Activated CD8-positive, alpha-beta memory T cell treated with anti-CD3 and anti-CD28 coated beads, Interleukin-2, amount 50 U/mL, for 1 hour (primary cell): ENCODE data around the gene DNAH17.

Source experiments
- DNase-seq: peaks from one replicate; pipeline ENCODE4 v3.0.0-alpha.2; 2020; ENCODE audit errors: extremely low read depth

DNAH17 gene

GRCh38 chr17:78544881-78545755, 32.1 kb downstream of the DNAH17 start:
- no peak for DNase-seq

DNA sequence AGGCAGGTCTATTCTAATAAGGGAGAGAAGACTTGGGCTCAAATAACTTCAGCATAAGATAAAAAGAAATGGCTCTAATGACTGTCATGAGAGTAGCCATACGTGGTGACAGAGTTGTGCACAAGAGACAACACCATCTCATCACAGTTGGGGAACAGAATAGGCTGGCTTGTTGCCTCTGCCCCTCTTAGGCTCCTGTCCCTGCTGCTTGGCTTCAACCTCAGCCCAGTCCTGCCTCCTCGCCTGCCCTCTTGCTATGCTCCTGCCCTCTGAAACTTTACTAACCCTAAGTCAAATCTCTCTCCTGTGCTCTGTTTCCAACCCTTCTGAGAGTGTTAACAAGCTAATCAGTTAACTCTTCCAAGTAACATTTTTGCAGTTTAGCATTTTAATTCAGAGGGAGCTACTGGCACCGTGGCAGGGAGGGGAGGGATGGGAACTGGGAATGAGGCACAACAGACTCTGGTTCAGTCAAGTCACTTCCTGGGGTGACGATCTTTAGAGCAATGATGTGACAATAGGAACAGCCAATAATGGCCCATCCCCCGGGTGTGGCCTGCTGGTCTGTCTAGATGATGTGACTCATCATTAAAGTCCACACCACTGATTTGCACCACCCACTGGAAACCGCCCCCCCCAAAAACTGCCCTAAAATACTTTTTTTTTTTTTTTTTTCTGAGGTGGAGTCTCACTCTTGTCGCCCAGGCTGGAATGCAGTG, 35.5 kb downstream of the DNAH17 start:
- DNase-seq: no peak

- DNase-seq: no peak
Observed at GRCh38 chr17:78539781-78540180, 37.4 kb downstream of the DNAH17 start.

DNA sequence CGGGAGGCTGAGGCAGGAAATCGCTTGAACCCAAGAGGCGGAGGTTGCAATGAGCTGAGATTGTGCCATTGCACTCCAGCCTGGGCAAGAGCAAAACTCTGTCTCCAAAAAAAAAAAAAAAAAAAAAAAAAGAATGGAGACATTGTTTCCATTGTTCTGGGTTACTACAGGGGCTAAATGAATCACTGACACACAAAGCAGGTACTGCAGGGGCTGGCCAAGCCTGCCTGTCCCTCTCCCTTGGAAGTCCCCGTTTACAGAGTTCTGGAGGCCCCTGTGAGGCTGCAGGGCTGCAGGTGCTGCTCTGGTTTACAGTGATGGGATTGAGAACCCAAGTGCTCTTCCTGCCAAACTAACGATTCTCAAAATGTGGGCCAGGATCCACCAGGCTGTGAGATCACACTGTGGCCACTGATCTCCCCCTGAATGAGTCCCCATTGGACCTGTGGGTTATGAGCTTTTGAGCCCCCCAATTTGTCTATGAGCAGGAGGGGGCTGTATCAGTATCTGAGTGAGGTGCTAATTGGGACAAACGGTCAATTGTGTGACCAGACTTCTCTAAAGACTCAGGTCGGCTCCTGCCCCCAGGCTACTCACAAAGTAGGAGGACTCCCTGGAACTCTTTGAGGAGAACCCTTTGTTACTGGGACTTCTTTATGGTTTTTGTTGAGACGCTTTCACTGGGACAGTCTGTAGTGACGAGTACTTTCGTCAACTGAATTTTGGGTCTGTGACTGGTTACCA, 39.0 kb downstream of the DNAH17 start:
- DNase-seq: no peak

- DNase-seq: no peak
Observed at GRCh38 chr17:78537217-78537860, 39.9 kb downstream of the DNAH17 start.

DNA sequence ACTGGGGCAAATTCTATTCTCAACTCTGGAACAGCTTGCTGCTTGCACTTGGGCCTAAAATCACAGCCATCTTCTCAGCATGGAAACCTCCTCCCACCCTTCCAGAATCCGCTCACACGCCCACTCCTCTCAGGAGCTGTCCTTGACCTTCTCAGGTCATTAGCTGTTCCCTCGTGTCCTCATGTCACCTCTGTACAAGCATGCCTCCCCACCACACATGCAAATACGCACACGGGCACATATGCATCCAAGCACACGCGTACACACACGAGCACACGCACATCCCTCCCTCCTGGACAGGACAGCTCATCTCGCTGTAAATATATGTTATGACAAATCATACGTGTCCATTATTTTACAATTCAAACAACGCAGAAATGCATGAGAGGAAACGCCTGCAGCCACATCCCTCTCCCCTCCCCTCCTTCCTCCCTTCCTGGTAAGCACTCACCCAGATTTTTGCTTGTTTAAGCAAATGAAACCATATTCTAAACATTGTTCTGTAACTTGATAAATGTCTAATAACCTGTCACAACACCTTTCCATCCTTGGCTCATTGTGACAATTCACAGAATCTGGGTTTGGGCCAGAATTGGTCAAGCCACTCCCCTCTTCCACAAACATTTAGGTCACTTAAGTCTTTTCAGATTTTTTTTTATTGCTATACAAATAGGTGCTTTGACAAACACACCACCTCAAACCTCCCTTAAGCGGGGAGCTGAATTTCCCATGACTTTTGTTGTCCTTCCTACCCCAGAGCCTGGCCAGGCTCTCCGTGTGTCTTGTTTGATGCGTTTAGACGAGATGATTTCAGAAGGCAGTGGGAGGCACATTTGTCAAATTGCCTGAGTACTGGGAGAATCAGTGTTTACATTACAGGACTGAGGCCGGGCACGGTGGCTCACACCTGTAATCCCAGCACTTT, 41.7 kb downstream of the DNAH17 start:
- no peak for DNase-seq

- DNase-seq: no peak
Observed at GRCh38 chr17:78534492-78535272, 42.5 kb downstream of the DNAH17 start.

DNA sequence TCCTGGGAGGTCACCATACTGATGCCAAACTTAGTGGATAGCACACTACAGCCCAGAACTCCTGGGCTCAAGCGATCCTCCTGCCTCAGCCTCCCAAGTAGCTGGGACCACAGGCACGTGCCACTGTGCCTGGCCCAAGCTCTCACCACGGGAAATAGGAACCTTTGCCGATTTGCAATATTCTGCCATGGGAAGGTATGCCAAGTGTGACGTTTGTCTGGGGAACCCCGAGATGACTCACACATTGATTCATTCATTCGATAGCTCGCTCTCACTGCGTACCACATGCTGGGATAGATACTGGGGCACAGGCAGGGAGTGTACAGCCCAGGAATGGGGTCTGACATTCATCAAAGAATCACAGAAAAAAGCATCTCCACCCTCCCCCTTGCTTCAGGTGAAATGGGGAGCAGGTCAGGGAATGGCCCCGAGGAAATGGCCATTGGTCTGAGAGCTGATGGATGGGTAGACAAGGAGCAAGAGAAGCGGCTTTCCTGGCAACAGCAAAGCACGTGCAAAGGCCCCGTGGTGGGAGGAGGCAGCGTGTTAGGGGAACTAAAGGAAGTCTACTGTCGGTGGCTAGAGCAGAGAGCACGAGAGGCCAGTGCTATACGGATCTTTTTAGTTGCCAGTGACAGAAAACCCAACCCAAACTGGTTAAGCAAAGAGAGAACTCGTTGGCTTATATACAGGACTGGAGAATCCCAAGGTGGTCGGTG, 44.1 kb downstream of the DNAH17 start:
- DNase-seq: no peak

GRCh38 chr17:78532311-78532710, 44.9 kb downstream of the DNAH17 start:
- DNase-seq: no peak

- DNase-seq: no peak
Observed at GRCh38 chr17:78530675-78531074, 46.5 kb downstream of the DNAH17 start.

DNA sequence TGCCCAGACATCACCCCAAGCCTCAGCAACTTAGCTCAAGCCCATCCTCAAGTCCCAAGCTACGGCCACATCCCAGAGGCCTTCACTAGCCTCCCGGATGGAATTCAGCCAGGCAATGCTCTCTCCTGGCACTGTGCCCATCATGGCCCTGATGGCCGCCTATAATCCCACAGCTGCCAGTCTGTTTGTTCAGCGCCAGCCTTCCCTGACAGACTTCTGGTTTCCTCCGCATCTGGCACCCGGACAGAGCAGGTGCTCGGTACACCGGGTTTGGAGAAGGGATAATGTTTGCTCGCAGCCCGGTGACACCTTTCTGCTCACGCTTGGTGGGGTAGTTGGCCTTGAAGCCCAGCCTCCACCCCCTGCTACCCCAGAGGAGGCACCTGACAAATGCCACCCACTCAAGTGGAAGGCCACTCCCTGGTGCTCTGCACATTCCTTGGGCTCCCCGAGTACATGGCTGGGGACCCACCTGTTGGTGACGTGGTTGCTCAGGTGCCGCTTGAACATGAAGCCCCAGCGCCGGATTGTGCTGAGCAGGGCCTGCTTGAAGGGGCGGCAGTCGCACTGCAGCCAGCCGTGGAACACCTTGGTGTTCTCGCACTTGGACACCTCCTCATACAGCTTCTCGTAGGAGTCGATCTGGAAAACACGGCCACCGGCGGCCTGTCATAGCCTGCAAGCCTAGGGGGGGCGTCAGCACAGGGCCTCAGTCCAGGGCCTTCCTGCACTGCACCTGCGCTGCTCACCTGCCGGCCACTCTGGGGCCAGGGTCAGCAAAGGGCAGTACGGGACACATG, 47.1 kb downstream of the DNAH17 start:
- no peak for DNase-seq

DNA sequence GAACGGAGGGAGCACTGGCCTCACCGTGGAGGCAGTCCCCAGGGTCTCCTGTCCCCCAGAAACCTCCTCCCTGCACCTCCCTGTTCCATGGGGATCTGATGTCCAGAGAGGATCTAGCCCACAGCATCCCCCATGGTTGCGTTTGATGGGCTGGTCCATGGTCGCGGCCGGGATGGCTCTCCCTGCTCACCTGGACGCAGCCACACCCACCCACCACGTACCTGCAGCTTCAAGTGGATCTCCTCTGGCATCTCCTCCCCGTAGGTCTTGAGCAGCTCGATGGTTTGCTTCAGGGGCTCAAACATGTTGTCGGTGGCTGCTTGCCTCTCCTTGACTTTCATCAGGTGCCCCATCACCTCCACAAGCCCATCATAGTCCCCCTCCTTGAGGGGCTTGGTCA, 47.9 kb downstream of the DNAH17 start:
- DNase-seq: no peak

DNA sequence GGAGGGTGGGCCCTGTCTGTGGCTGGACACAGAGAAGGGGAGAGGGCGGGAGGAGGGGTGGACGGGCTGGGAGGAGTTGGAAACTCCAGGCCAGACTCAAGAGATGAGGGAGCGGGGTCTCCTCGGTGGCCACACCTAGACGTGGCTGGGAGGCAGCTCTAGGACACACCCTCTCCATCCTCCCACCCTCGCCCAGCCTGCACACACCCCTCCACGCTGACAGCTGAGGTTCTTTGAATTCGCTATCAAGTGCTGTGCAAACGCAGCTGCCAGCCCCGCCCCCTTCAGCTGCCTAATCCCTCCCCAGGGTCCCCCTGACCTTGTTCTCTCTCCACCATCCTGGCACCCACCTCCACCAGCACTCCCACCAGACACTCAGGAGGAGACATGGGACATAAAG, 48.7 kb downstream of the DNAH17 start:
- no peak for DNase-seq

DNA sequence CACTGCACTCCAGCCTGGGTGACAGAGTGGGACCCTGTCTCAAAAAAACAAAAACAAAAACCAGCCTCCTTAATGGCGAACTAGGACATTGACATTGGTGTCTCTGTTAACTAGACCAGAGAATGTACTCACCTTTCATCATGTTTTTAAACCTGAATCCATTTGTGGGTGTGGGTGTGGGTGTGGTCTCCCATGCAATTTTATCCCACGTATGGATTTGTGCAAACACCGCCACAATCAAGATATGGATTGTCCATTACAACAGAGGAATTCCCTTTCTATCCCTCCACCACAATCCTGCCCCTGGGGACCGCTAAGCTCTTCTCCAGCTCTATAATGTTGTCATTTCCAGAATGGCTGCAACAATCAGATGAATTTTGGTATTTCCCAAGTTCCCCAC, 49.9 kb downstream of the DNAH17 start:
- no peak for DNase-seq

DNA sequence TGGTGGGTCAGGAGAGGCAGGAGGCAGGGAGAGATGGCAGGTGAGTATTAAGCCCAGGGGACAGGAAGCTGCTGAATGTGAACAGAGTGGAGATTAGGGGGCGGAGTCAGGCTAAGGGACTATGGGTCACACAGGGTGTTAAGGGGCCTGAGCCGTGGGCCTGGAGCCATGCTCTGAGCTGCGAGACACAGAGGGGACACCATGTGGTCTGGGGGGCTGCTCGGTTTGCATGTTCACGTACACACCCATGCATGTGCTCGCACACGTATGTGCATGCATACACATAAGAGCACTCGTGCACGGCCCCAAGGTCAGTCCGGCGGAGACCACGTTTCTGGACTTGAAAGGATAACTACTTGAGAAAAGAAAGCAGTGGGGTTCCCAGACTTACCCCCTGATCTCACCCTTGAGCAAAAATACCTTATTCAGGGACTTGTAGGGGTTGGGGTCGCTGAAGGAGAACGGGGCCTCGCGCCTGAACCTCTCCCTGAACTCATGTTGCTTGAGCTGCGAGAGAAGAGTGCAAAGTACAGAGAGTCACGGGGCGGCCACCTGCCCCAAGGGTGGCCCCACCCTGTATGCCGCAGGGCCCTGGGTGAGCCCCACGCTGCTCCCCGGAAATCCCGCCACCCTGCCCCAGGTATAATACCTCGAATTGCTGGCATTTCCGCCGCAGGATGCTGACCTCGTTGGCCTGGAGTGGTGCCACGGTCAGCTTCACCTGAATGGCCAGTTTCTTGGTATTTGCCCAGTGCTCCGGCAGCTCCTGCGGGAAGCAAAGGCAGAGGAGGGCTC, 50.8 kb downstream of the DNAH17 start:
- DNase-seq: no peak

- DNase-seq: no peak
Observed at GRCh38 chr17:78525511-78526160, 51.6 kb downstream of the DNAH17 start.

- DNase-seq: no peak
Observed at GRCh38 chr17:78524870-78525510, 52.2 kb downstream of the DNAH17 start.
